Sigmoid colon (tissue), 7 donors: ENCODE data around the gene CNN2. TPM values are rescaled to one million over a fixed set of nuclear protein-coding genes. Genes with fewer than 3 reads are reported as not detected.

Experiments
- DNase-seq: peaks from one replicate; pipeline ENCODE4 v3.0.0-alpha.2; 2019
- H3K27ac ChIP-seq, 4 donors: fragments of 200-600 bp; sonication (generic); one replicate each; pipeline ENCODE4 v1.5.1; 2016 to 2019; ENCODE audit warnings: mild to moderate bottlenecking in 1 of 4
- H3K27me3 ChIP-seq, 3 donors: fragments of 200-600 bp; sonication (generic); one replicate each; pipeline ENCODE4 v1.5.1; 2019; ENCODE audit warnings: mild to moderate bottlenecking in 1 of 3
- H3K36me3 ChIP-seq, 4 donors: fragments of 200-600 bp; sonication (generic); one replicate each; pipeline ENCODE4 v1.5.1; 2016 to 2019
- H3K4me1 ChIP-seq, 4 donors: fragments of 200-600 bp; sonication (generic); one replicate each; pipeline ENCODE4 v1.5.1; 2017 to 2019
- H3K4me3 ChIP-seq, 4 donors: fragments of 200-600 bp; sonication (generic); one replicate each; pipeline ENCODE4 v1.5.1; 2017 to 2019; ENCODE audit warnings: mild to moderate bottlenecking in 2 of 4, moderate library complexity in 1 of 4
- H3K9me3 ChIP-seq, 4 donors: fragments of 200-600 bp in 3 of 4; sonication (generic) in 3 of 4; one replicate each; pipeline versions ENCODE4 v1.5.1 to v1.6.1; 2013 to 2019
- EP300 ChIP-seq, 4 donors: sonication (generic); formaldehyde crosslinking; IDR thresholded peaks; one replicate each; pipeline ENCODE4 v1.6.1; 2017; ENCODE audit warnings: antibody characterized with exemption in 4 of 4
- POLR2A ChIP-seq, 2 donors: fragments of 450-650 bp; IDR thresholded peaks; one replicate each; pipeline ENCODE4 v1.6.1; 2016; ENCODE audit warnings: antibody characterized with exemption in 2 of 2, mild to moderate bottlenecking in 2 of 2, moderate library complexity in 2 of 2
- POLR2AphosphoS5 ChIP-seq, 4 donors: sonication (generic); formaldehyde crosslinking; IDR thresholded peaks; one replicate each; pipeline ENCODE4 v1.6.1; 2017; ENCODE audit warnings: antibody characterized with exemption in 4 of 4
- WGBS, 2 donors: extraction: QIAGEN DNeasy Blood & Tissue Kit; methylation state at CpG; one replicate each; pipeline ENCODE4 v1.1.7; 2013; 5-methylcytosine and 5-hydroxymethylcytosine counted together
- intact Hi-C: fragments of 100-400 bp; cut with DNase I; formaldehyde crosslinking; loops from one replicate; pipeline ENCODE4 v1.15.1; 2023
- polyA plus RNA-seq, 3 donors: library from polyadenylated mRNA; stranded (reverse); fragments of 200-250 nt; gene quantifications; one replicate each; pipeline ENCODE4 v1.2.3, GENCODE V29; 2013
- total RNA-seq, 4 donors: library from RNA; depleted of rRNA; stranded (reverse); fragments of >200 nt; gene quantifications; one replicate each; pipeline ENCODE4 v1.1.0, GENCODE V29; 2016
- TF ChIP-seq, protein P1 (sequence below), 4 experiments: fragments of 450-650 bp in 3 of 4; fragments of 200-600 bp in 1 of 4; IDR thresholded peaks; one replicate each; pipeline ENCODE4 v1.5.1; 2016 to 2019; ENCODE audit warnings: antibody characterized with exemption in 4 of 4, mild to moderate bottlenecking in 3 of 4, moderate library complexity in 2 of 4
- donor health status: healthy with polysubstance abuse.
- donor health status: Bipolar disorder and iron deficiency.
- donor health status: healthy.

The CNN2 gene
- total and polyA plus RNA-seq, 7 donors: 25.5 to 115 (median 48.0) TPM

DNA sequence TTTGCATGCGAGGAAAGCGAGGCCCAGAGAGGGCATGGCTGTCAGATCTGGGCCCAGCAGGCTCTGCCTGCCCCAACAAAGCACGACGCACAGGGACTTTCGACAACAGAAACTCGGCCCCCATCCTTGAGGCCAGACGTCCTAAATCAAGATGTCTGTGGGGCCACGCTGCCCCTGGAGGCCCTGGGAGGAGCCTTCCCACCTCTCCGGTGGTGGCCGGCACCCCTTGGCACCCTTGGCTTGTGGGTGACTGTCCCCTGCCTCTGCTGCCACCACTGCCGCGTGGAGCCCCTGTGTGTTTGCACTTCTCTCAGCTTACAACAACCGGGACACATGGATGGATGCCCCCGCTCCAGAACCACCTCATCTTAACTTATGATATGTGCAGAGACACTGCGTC lies 37.9 kb upstream of the CNN2 start:
- Histone ChIP-seq H3K27me3 (no peaks in the 10 kb centered on the region), H3K27ac (no peak overlapping the region), H3K4me3 (no peak overlapping the region), H3K36me3 (peaks cover 0 to 57% (median 19%) of the 10 kb centered on the region in 4 donors), H3K9me3 (no peaks in the 10 kb centered on the region), H3K4me1 (peaks cover 0 to 17% (median 15%) of the 10 kb centered on the region in 4 donors)
- intact Hi-C loops: no loop called here
- TF ChIP-seq EP300 (IDR thresholded peaks at IDR 0.05) (no peak), POLR2AphosphoS5 (IDR thresholded peaks at IDR 0.05) (no peak), POLR2A (IDR thresholded peaks at IDR 0.05) (no peak)
- TF ChIP-seq, protein P1, sequence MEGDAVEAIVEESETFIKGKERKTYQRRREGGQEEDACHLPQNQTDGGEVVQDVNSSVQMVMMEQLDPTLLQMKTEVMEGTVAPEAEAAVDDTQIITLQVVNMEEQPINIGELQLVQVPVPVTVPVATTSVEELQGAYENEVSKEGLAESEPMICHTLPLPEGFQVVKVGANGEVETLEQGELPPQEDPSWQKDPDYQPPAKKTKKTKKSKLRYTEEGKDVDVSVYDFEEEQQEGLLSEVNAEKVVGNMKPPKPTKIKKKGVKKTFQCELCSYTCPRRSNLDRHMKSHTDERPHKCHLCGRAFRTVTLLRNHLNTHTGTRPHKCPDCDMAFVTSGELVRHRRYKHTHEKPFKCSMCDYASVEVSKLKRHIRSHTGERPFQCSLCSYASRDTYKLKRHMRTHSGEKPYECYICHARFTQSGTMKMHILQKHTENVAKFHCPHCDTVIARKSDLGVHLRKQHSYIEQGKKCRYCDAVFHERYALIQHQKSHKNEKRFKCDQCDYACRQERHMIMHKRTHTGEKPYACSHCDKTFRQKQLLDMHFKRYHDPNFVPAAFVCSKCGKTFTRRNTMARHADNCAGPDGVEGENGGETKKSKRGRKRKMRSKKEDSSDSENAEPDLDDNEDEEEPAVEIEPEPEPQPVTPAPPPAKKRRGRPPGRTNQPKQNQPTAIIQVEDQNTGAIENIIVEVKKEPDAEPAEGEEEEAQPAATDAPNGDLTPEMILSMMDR (IDR thresholded peaks at IDR 0.05): no peak
- WGBS, 2 donors: 91 to 93% methylated on average over 15 of the region's 15 CpGs
- DNase-seq: no peak

DNA sequence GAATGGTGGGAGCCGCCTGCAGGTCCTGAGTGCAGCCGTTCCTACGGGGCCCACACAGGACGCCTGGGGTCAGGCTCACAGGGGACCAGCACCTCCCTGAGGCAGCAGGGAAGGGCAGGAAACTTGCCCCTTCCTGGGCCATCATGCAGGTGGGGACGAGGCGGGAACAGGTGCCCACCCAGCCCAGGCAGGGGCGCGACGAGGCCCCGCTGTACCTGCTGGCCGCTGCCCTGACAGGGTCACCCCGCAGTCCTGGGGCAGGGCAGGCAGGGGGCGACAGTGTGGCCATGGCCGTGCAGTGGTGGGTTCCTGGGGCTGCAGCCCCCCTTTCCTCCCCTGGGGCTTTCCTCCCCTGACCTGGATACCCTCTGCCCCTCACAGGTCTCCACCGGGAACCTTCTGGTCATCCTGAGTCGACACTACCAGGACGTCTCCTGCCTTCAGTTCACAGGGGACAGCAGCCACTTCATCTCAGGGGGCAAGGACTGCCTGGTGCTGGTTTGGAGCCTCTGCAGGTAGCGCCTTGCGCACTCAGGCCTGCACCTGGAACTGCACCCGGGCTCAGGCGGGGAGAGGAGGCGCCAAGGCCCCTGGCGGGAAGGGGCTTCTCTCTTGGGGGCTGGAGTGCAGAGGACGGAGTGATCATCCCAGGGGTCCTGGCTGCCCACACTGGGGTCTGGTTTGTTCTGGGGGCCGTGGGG lies 36.9 kb upstream of the CNN2 start:
- Histone ChIP-seq H3K4me1 (peaks cover 0 to 11% (median 9%) of the 10 kb centered on the region in 4 donors), H3K9me3 (no peaks in the 10 kb centered on the region), H3K27me3 (peaks cover 0 to 2% (median 0%) of the 10 kb centered on the region in 3 donors), H3K36me3 (peaks cover 0 to 66% (median 24%) of the 10 kb centered on the region in 4 donors), H3K4me3 (no peak overlapping the region), H3K27ac (no peak overlapping the region)
- intact Hi-C loops: no loop called here
- DNase-seq: no peak
- TF ChIP-seq, protein P1 (IDR thresholded peaks at IDR 0.05): no peak
- TF ChIP-seq POLR2AphosphoS5 (IDR thresholded peaks at IDR 0.05) (no peak), EP300 (IDR thresholded peaks at IDR 0.05) (no peak), POLR2A (IDR thresholded peaks at IDR 0.05) (no peak)
- WGBS, 2 donors: 91 to 92% methylated on average over 25 of the region's 25 CpGs

DNA sequence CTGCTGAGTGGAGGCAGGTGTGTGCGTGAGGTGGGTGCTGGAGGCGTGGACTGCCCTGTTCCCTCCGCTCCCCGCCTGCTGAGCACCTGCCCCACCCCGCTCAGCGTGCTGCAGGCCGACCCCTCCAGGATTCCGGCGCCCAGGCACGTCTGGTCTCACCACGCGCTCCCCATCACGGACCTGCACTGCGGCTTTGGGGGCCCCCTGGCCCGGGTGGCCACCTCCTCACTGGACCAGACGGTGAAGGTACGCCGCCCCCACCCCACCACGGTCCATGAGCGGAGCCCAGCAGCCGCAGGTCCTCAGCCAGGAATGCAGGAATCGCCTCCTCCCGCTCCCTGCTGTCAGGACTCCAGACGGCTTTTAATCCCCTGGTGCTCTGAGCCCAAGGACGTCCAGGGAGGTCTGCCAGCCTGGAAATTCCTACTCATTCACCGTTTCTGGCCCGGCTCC lies 36.3 kb upstream of the CNN2 start:
- H3K27ac ChIP-seq: no peak overlapping the region

DNA sequence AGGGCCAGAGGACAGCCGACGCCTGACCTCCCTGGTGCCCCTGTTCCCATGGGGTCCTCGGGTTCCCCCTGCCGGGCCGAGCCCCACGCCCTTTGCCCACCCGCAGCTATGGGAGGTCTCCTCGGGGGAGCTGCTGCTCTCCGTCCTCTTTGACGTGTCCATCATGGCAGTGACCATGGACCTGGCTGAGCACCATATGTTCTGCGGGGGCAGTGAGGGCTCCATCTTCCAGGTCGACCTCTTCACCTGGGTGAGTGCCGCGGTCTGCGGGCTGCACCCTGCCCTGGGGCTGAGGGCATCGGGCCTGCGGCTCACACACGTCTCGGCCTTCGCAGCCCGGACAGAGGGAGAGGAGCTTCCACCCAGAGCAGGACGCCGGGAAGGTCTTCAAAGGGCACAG lies 35.7 kb upstream of the CNN2 start:
- peaks cover 0 to 14% (median 3%) of the 10 kb centered on the region in 3 donors for H3K27me3 ChIP-seq
- no peaks in the 10 kb centered on the region for H3K9me3 ChIP-seq
- peaks cover 0 to 68% (median 24%) of the 10 kb centered on the region in 4 donors for H3K36me3 ChIP-seq
- intact Hi-C loops: no loop called here
- no peak overlapping the region for H3K4me3 ChIP-seq
- 93 to 94% methylated on average over 23 of the region's 23 CpGs for WGBS, 2 donors
- TF ChIP-seq, protein P1 (IDR thresholded peaks at IDR 0.05): no peak
- TF ChIP-seq POLR2A (IDR thresholded peaks at IDR 0.05): no peak
- no peak for TF ChIP-seq POLR2AphosphoS5 (IDR thresholded peaks at IDR 0.05)
- DNase-seq: no peak
- peaks cover 0 to 2% (median under 1%) of the 10 kb centered on the region in 4 donors for H3K4me1 ChIP-seq
- peak overlapping the region in 1 of 4 donors; percentile 27 for H3K27ac ChIP-seq

More for the DNA sequence above, 36.3 kb upstream of the CNN2 start:
- WGBS, 2 donors: 89 to 90% methylated on average over 27 of the region's 27 CpGs
- peaks cover 0 to 68% (median 24%) of the 10 kb centered on the region in 4 donors for H3K36me3 ChIP-seq
- H3K4me3 ChIP-seq: no peak overlapping the region
- peaks cover 0 to 5% (median 3%) of the 10 kb centered on the region in 4 donors for H3K4me1 ChIP-seq
- intact Hi-C loops: no loop called here
- no peaks in the 10 kb centered on the region for H3K9me3 ChIP-seq
- H3K27me3 ChIP-seq: peaks cover 0 to 8% (median 0%) of the 10 kb centered on the region in 3 donors
- TF ChIP-seq EP300 (IDR thresholded peaks at IDR 0.05) (no peak), POLR2A (IDR thresholded peaks at IDR 0.05) (no peak), POLR2AphosphoS5 (IDR thresholded peaks at IDR 0.05) (no peak)
- TF ChIP-seq, protein P1 (IDR thresholded peaks at IDR 0.05): no peak
- DNase-seq: no peak
